Stimulated activated naive CD4-positive, alpha-beta T cell treated with Interleukin-2 at 50 U/mL for 16 hours (primary cell): ENCODE results near the gene SMC1A.

Experiments
- DNase-seq: peaks from one replicate; lab custom pipeline; 2025; lab: John Stamatoyannopoulos, UW

Gene SMC1A

GRCh38 chrX:53340852-53341645 is 81.4 kb downstream of the SMC1A start:
- no peak for DNase-seq

GRCh38 chrX:53337101-53337500 is 85.4 kb downstream of the SMC1A start:
- no peak for DNase-seq

GRCh38 chrX:53333853-53334252 is 88.6 kb downstream of the SMC1A start:
- no peak for DNase-seq

- no peak for DNase-seq
These were observed 90.2 kb downstream of the SMC1A start for GRCh38 chrX:53332204-53332603.

- no peak for DNase-seq
These were observed 92.1 kb downstream of the SMC1A start for GRCh38 chrX:53330331-53330730.

GRCh38 chrX:53324803-53325202 is 97.7 kb downstream of the SMC1A start:
- DNase-seq, result no peak
